Esophagus muscularis mucosa (tissue), 4 donors: ENCODE measurements around the gene GBA2. TPM values are rescaled to one million over a fixed set of nuclear protein-coding genes. Genes with fewer than 3 reads are reported as not detected.

ENCODE experiments used
- DNase-seq: peaks from one replicate; pipeline ENCODE4 v3.0.0-alpha.2; 2017; ENCODE audit errors: extremely low spot score
- H3K27ac ChIP-seq, 4 donors: fragments of 200-600 bp; sonication (generic); replicated peaks in 1 of 4; 1 replicate in 3 of 4; 2 replicates in 1 of 4; pipeline ENCODE4 v1.5.1; 2016 to 2019; ENCODE audit warnings: mild to moderate bottlenecking in 1 of 4
- H3K27me3 ChIP-seq, 4 donors: fragments of 200-600 bp; sonication (generic); one replicate each; pipeline versions ENCODE4 v1.5.1 to v1.6.0; 2016 to 2019
- H3K36me3 ChIP-seq, 4 donors: fragments of 200-600 bp; sonication (generic); one replicate each; pipeline ENCODE4 v1.5.1; 2016 to 2019
- H3K4me1 ChIP-seq, 4 donors: fragments of 200-600 bp; sonication (generic); one replicate each; pipeline ENCODE4 v1.5.1; 2016 to 2019
- H3K4me3 ChIP-seq, 4 donors: fragments of 200-600 bp; sonication (generic); 1 replicate in 2 of 4; 2 replicates in 2 of 4; pipeline ENCODE4 v1.5.1; 2016 to 2019; ENCODE audit warnings: mild to moderate bottlenecking in 4 of 4, moderate library complexity in 1 of 4
- H3K9me3 ChIP-seq, 4 donors: fragments of 200-600 bp; sonication (generic); 1 replicate in 3 of 4; 2 replicates in 1 of 4; pipeline ENCODE4 v1.5.1; 2016 to 2019
- EP300 ChIP-seq: sonication (generic); formaldehyde crosslinking; IDR thresholded peaks from one replicate; pipeline ENCODE4 v1.6.1; 2017; ENCODE audit warnings: antibody characterized with exemption
- POLR2A ChIP-seq: fragments of 450-650 bp; IDR thresholded peaks from one replicate; pipeline ENCODE4 v1.6.1; 2017; ENCODE audit warnings: antibody characterized with exemption, moderate library complexity, mild to moderate bottlenecking, low read depth
- POLR2AphosphoS5 ChIP-seq, 2 donors: sonication (generic); formaldehyde crosslinking; IDR thresholded peaks; one replicate each; pipeline ENCODE4 v1.6.1; 2017; ENCODE audit warnings: antibody characterized with exemption in 2 of 2
- WGBS: methylation state at CpG from one replicate; pipeline ENCODE4 v1.1.5; 2018; 5-methylcytosine and 5-hydroxymethylcytosine counted together
- intact Hi-C: fragments of 100-400 bp; cut with DNase I; formaldehyde crosslinking; loops from one replicate; pipeline ENCODE4 v1.15.1; 2023
- total RNA-seq, 4 donors: library from RNA; depleted of rRNA; stranded (reverse); fragments of >200 nt; gene quantifications; one replicate each; pipeline versions ENCODE4 v1.1.0 to v1.2.1, GENCODE V29; 2016
- TF ChIP-seq, protein P1 (sequence below), 3 experiments: fragments of 200-600 bp in 2 of 3; fragments of 450-650 bp in 1 of 3; sonication (generic) in 2 of 3; IDR thresholded peaks; one replicate each; pipeline ENCODE4 v1.5.1; 2017 to 2019; ENCODE audit warnings: antibody characterized with exemption in 3 of 3, mild to moderate bottlenecking in 2 of 3, moderate library complexity in 1 of 3

GBA2 gene
- total RNA-seq, 4 donors from 2014 or later: 44.0 to 67.8 (median 55.5) TPM

GRCh38 chr9:35736201-35736633 is 12.8 kb downstream of the GBA2 start:
- intact Hi-C loops: loop anchor here (5.0 kb wide), 1 partner anchor 129 kb away; the partner anchor contains the start of gene TESK1
- TF ChIP-seq EP300: no peak
- TF ChIP-seq POLR2A: no peak
- TF ChIP-seq POLR2AphosphoS5 (IDR thresholded peaks at IDR 0.05): peak in 1 of 2 donors; percentile 45
- TF ChIP-seq, protein P1, sequence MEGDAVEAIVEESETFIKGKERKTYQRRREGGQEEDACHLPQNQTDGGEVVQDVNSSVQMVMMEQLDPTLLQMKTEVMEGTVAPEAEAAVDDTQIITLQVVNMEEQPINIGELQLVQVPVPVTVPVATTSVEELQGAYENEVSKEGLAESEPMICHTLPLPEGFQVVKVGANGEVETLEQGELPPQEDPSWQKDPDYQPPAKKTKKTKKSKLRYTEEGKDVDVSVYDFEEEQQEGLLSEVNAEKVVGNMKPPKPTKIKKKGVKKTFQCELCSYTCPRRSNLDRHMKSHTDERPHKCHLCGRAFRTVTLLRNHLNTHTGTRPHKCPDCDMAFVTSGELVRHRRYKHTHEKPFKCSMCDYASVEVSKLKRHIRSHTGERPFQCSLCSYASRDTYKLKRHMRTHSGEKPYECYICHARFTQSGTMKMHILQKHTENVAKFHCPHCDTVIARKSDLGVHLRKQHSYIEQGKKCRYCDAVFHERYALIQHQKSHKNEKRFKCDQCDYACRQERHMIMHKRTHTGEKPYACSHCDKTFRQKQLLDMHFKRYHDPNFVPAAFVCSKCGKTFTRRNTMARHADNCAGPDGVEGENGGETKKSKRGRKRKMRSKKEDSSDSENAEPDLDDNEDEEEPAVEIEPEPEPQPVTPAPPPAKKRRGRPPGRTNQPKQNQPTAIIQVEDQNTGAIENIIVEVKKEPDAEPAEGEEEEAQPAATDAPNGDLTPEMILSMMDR (IDR thresholded peaks at IDR 0.05): peak; percentile 70 to 86 (median 73)
- Histone ChIP-seq H3K27me3 (no peaks in the 10 kb centered on the region), H3K27ac (peak overlapping the region; percentile 46 to 99 (median 80)), H3K36me3 (peaks cover 63 to 70% (median 69%) of the 10 kb centered on the region in 4 donors), H3K4me1 (peaks cover 17 to 42% (median 36%) of the 10 kb centered on the region in 4 donors), H3K9me3 (no peaks in the 10 kb centered on the region), H3K4me3 (no peak overlapping the region)
- no peak for DNase-seq
- 0% methylated on average over 1 of the region's 5 CpGs for WGBS

- TF ChIP-seq, protein P1 (IDR thresholded peaks at IDR 0.05): no peak
- TF ChIP-seq POLR2A (no peak), POLR2AphosphoS5 (IDR thresholded peaks at IDR 0.05) (no peak), EP300 (no peak)
- 91% methylated on average over 3 of the region's 3 CpGs for WGBS
- Histone ChIP-seq H3K4me3 (no peak overlapping the region), H3K9me3 (no peaks in the 10 kb centered on the region), H3K36me3 (peaks cover 42 to 49% (median 48%) of the 10 kb centered on the region in 4 donors), H3K27ac (peak overlapping the region; percentile 97 to 99 (median 99)), H3K4me1 (peaks cover 38 to 63% (median 55%) of the 10 kb centered on the region in 4 donors), H3K27me3 (no peaks in the 10 kb centered on the region)
- intact Hi-C loops: no loop called here
- DNase-seq: no peak
Measured at GRCh38 chr9:35734096-35734495, 14.9 kb downstream of the GBA2 start.

- peaks cover 30 to 38% (median 37%) of the 10 kb centered on the region in 4 donors for H3K36me3 ChIP-seq
- peaks cover 49 to 74% (median 66%) of the 10 kb centered on the region in 4 donors for H3K4me1 ChIP-seq
- DNase-seq: no peak
- intact Hi-C loops: no loop called here
- H3K9me3 ChIP-seq: no peaks in the 10 kb centered on the region
- TF ChIP-seq POLR2AphosphoS5 (IDR thresholded peaks at IDR 0.05) (no peak), EP300 (no peak), POLR2A (no peak)
- TF ChIP-seq, protein P1 (IDR thresholded peaks at IDR 0.05): no peak
- 1% methylated on average over 10 of the region's 14 CpGs for WGBS
- no peaks in the 10 kb centered on the region for H3K27me3 ChIP-seq
- H3K4me3 ChIP-seq: peak overlapping the region; percentile 81 to 96 (median 86)
- H3K27ac ChIP-seq: peak overlapping the region; percentile 97 to 99 (median 99)
Measured at GRCh38 chr9:35732800-35733541, 16.1 kb downstream of the GBA2 start.

DNA sequence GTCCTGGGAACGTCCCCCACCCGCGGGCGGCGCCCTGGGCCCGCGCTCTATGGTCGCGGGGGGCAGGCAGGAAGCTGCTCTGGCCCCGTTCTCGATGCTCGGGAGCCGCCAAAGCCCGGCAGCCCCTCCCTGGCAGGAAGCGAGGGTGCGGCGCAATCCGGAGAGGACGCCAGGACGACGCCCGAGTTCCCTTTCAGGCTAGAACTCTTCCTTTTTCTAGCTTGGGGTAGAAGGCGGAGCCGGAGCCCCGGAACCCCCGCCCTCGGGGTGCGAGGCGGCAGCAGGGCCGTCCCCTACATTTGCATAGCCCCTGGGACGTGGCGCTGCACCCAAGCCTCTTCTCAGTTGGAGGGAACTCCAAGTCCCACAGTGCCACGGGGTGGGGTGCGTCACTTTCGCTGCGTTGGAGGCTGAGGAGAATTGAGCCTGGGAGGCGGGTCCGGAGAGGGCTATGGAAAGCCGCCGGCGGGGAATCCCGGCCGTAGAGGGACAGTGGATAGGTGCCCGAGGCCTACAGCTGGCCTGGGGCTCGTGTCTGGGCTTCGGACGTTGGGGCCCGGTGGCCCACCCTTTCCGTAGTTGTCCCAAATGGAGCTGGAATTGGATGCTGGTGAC is 16.7 kb downstream of the GBA2 start, which contains the start of the genes CREB3 and TLN1:
Gene CREB3, plus strand, starts transcription at position 482 of the 615 bp plus-strand sequence. Its CDS starts 107 bp downstream, at position 589.
Gene TLN1, minus strand, starts transcription at position 11 of the 615 bp plus-strand sequence. CDS start 6,501 bp downstream, outside the sequence.
- Histone ChIP-seq H3K27ac (peak within 1 kb of the TSS; percentile 97 to 99 (median 99)), H3K4me3 (peak within 1 kb of the TSS; percentile 81 to 96 (median 86)), H3K27me3 (no peaks in the 10 kb centered on the region), H3K36me3 (peaks cover 24 to 31% (median 30%) of the 10 kb centered on the region in 4 donors), H3K9me3 (no peaks in the 10 kb centered on the region), H3K4me1 (peaks cover 56 to 78% (median 73%) of the 10 kb centered on the region in 4 donors)
- intact Hi-C loops: no loop called here
- TF ChIP-seq, protein P1 (IDR thresholded peaks at IDR 0.05): peak in 1 of 3 experiments; percentile 7
- TF ChIP-seq POLR2AphosphoS5 (IDR thresholded peaks at IDR 0.05): peak in 1 of 2 donors; percentile 97
- peak; percentile 12 for TF ChIP-seq EP300
- peak; percentile 53 for TF ChIP-seq POLR2A
- under 1% methylated on average over 38 of the region's 49 CpGs for WGBS
- DNase-seq: peak; percentile 99
